K562 (cell line): ENCODE results near the gene GIPR. TPM values are rescaled to one million over a fixed set of nuclear protein-coding genes. Genes with fewer than 3 reads are reported as not detected.

Experiments used
- BRF1 ChIP-seq: IDR thresholded peaks from 3 replicates; pipeline ENCODE4 v1.6.1; 2011; ENCODE audit warnings: borderline replicate concordance, mild to moderate bottlenecking; ENCODE audit not compliant: insufficient read length; ENCODE audit errors: extremely low read depth
- CHD7 ChIP-seq: fragments of 200-600 bp; sonication (generic); IDR thresholded peaks from one replicate; pipeline ENCODE4 v1.6.1; 2012; ENCODE audit warnings: mild to moderate bottlenecking, low read depth, low read length, inconsistent platforms
- NFATC3 ChIP-seq: fragments of 450-650 bp; IDR thresholded peaks from 2 replicates; pipeline ENCODE4 v1.6.1; 2017; ENCODE audit warnings: mild to moderate bottlenecking
- RBM25 ChIP-seq: fragments of 200-400 bp; formaldehyde crosslinking; IDR thresholded peaks from 2 replicates; pipeline ENCODE4 v1.6.1; 2018; ENCODE audit warnings: low read length, low read depth, moderate library complexity; ENCODE audit not compliant: severe bottlenecking
- TAF1 ChIP-seq: IDR thresholded peaks from 2 replicates; pipeline ENCODE4 v1.6.1; 2011; ENCODE audit warnings: mild to moderate bottlenecking, low read length, moderate library complexity; ENCODE audit not compliant: insufficient read depth, control insufficient read depth, severe bottlenecking; ENCODE audit errors: extremely low read depth
- ZFP91 ChIP-seq: sonication (generic); formaldehyde crosslinking; IDR thresholded peaks from 2 replicates; pipeline ENCODE4 v1.8.0; 2022; ENCODE audit warnings: mild to moderate bottlenecking, missing genetic modification reagents
- ZHX1 ChIP-seq: fragments of 150-350 bp; conservative IDR thresholded peaks from 2 replicates; pipeline ENCODE4 v1.6.1; 2014; ENCODE audit warnings: low read length
- ZNF316 ChIP-seq: fragments of 450-650 bp; IDR thresholded peaks from 2 replicates; pipeline ENCODE4 v1.6.1; 2016
- ZNF512 ChIP-seq: IDR thresholded peaks from 2 replicates; pipeline ENCODE4 v1.6.1; 2016; ENCODE audit warnings: missing genetic modification characterization, missing compliant biosample characterization
- polyA plus RNA-seq, 8 experiments: library from polyadenylated mRNA; depleted of rRNA in 4 of 8; stranded (reverse) in 5 of 8; unstranded in 3 of 8; fragments of >200 nt; fragmentation: Nextera tagmentation in 2 of 8; fragmentation: Illumina TruSeq in 1 of 8; extraction: Ambion mirVana in 2 of 8; extraction: Trizol in 1 of 8; gene quantifications; 2 replicates each; pipeline versions ENCODE4 v1.2.1 to v1.2.3, GENCODE V29; 2011 to 2014; ENCODE audit warnings: inconsistent platforms in 1 of 8, missing spikeins in 1 of 8
- total RNA-seq, 7 experiments: library from RNA; depleted of rRNA in 6 of 7; stranded (reverse); fragments of >200 nt in 6 of 7; fragmentation: Illumina TruSeq in 2 of 7; extraction: Trizol in 2 of 7; gene quantifications; 2 replicates each; pipeline versions ENCODE4 v1.2.1 to v1.2.3, GENCODE V29; 2011 to 2021; ENCODE audit warnings: low replicate concordance in 1 of 7

The GIPR gene
- total and polyA plus RNA-seq, 9 of the 15 experiments (the other 6 are each of a cell fraction or from before 2014, with no cell fraction given) = 2.2 to 26.8 (median 12.7) TPM

GRCh38 chr19:45668342-45668871 is 386 bp downstream of the GIPR start (continued):
- TF ChIP-seq ZNF512 (0 out of 2 replicates have a peak, but pooled peaks have one; percentile 27), CHD7 (no peak), BRF1 (no peak), RBM25 (no peak), TAF1 (peak; percentile 40), ZFP91 (peak; percentile 42; the same call in 1 of the 2 replicates), ZNF316 (peak; percentile 13; the same call in 1 of the 2 replicates), NFATC3 (peak; percentile 63; the same call in 1 of the 2 replicates), ZHX1 (no peak)
